ENCODE data around the gene MAFG. TPM values are rescaled to one million over a fixed set of nuclear protein-coding genes. Genes with fewer than 3 reads are reported as not detected.

The MAFG gene
- total and polyA plus RNA-seq, 9 of the 15 experiments (the other 6 are each of a cell fraction or from before 2014, with no cell fraction given): 1.1 to 58.1 (median 24.9) TPM

DNA sequence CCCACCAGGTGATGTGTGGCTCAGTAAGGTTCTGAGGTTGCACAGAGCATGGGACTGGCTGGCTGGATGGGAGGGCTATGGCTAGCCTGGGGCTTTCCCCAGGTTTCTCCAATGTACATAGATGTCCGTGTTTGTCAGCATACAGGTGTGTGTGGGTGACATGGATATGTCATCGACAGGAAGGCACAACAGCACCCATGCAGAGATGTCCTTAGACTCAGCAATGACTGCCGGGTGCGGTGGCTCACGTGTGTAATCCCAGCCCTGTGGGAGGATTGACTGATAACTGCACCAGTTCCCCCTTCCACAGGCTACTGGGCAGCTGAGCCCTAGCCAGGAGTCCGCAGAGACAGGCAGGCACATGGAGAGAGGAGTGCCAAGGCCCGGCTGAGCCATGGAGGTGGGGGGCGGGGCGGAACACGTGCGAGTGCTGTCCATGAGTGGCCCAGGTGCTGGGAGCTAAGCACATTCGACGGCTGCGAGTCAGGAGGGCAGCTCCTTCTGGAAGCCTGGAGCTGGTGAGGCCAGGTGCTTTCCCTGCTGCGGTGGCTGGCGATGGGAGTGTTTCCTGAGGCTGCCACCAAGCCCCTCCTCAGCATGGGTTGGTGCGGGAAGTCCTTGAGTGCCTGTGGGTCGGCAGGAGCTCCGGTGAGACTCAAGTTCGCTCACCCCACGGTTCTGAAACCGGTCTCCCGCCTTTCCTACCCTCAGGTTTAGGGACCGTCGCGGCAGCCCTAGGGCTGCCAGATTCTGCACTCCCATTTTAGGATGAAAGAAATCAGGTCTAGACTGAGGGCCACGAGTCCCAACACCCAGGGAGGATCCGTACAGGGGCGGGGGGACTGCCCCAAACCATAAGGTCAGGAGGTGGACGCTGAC is 49.0 kb upstream of the MAFG start (continued):
- TF ChIP-seq ZNF609 (CRISPR knock-in tag; IDR thresholded peaks at IDR 0.05; ENCODE audit: borderline replicate concordance) (0 out of 2 replicates have a peak, but pooled peaks have one; percentile 63), ZNF124 (CRISPR knock-in tag; IDR thresholded peaks at IDR 0.05) (no peak), JUND (IDR thresholded peaks at IDR 0.05; ENCODE audit: borderline replicate concordance, low read depth, low read length) (no peak), JUND (tag; IDR thresholded peaks at IDR 0.05; ENCODE audit: borderline replicate concordance, low read depth, low read length) (no peak), DMBX1 (CRISPR knock-in tag; IDR thresholded peaks at IDR 0.05; ENCODE audit: borderline replicate concordance) (peak; percentile 82), HDAC3 (IDR thresholded peaks at IDR 0.05; ENCODE audit: borderline replicate concordance, partially characterized antibody) (no peak), ERF (CRISPR knock-in tag; IDR thresholded peaks at IDR 0.05) (peak; percentile 94), GATAD2A (IDR thresholded peaks at IDR 0.05) (no peak), BCL6 (CRISPR knock-in tag; IDR thresholded peaks at IDR 0.05) (no peak)
- TF ChIP-seq, protein P1, sequence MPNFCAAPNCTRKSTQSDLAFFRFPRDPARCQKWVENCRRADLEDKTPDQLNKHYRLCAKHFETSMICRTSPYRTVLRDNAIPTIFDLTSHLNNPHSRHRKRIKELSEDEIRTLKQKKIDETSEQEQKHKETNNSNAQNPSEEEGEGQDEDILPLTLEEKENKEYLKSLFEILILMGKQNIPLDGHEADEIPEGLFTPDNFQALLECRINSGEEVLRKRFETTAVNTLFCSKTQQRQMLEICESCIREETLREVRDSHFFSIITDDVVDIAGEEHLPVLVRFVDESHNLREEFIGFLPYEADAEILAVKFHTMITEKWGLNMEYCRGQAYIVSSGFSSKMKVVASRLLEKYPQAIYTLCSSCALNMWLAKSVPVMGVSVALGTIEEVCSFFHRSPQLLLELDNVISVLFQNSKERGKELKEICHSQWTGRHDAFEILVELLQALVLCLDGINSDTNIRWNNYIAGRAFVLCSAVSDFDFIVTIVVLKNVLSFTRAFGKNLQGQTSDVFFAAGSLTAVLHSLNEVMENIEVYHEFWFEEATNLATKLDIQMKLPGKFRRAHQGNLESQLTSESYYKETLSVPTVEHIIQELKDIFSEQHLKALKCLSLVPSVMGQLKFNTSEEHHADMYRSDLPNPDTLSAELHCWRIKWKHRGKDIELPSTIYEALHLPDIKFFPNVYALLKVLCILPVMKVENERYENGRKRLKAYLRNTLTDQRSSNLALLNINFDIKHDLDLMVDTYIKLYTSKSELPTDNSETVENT (CRISPR knock-in tag; IDR thresholded peaks at IDR 0.05): peak; percentile 20; the same call in 1 of the 2 replicates
- TF ChIP-seq, protein P2, sequence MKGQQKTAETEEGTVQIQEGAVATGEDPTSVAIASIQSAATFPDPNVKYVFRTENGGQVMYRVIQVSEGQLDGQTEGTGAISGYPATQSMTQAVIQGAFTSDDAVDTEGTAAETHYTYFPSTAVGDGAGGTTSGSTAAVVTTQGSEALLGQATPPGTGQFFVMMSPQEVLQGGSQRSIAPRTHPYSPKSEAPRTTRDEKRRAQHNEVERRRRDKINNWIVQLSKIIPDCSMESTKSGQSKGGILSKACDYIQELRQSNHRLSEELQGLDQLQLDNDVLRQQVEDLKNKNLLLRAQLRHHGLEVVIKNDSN (CRISPR knock-in tag; IDR thresholded peaks at IDR 0.05): peak; percentile 60
- TF ChIP-seq, protein P3, sequence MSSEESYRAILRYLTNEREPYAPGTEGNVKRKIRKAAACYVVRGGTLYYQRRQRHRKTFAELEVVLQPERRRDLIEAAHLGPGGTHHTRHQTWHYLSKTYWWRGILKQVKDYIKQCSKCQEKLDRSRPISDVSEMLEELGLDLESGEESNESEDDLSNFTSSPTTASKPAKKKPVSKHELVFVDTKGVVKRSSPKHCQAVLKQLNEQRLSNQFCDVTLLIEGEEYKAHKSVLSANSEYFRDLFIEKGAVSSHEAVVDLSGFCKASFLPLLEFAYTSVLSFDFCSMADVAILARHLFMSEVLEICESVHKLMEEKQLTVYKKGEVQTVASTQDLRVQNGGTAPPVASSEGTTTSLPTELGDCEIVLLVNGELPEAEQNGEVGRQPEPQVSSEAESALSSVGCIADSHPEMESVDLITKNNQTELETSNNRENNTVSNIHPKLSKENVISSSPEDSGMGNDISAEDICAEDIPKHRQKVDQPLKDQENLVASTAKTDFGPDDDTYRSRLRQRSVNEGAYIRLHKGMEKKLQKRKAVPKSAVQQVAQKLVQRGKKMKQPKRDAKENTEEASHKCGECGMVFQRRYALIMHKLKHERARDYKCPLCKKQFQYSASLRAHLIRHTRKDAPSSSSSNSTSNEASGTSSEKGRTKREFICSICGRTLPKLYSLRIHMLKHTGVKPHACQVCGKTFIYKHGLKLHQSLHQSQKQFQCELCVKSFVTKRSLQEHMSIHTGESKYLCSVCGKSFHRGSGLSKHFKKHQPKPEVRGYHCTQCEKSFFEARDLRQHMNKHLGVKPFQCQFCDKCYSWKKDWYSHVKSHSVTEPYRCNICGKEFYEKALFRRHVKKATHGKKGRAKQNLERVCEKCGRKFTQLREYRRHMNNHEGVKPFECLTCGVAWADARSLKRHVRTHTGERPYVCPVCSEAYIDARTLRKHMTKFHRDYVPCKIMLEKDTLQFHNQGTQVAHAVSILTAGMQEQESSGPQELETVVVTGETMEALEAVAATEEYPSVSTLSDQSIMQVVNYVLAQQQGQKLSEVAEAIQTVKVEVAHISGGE (CRISPR knock-in tag; IDR thresholded peaks at IDR 0.05): no peak; a peak in 1 of 6 replicates
